ENCODE measurements around the gene DAB1.

DNA sequence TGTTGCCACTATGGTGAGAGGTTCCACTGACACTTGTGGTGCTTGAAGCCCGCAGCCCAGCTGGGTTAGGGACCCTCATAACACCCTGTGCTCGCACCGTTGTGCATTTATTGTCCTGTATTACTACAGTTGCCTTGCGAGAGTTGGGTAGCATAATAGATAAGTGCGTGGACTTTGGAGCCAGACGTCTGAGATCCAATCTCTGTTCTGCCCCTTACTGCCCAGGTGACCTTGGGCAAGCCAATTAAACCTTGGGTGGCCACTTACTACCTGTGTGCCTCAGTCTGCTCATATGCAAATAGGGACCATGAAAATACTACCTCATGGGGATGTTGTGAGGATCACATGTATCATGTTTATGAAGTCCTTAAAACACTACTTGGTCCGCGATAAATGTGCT is 471.4 kb downstream of the DAB1 start:
- TF ChIP-seq, protein P1, sequence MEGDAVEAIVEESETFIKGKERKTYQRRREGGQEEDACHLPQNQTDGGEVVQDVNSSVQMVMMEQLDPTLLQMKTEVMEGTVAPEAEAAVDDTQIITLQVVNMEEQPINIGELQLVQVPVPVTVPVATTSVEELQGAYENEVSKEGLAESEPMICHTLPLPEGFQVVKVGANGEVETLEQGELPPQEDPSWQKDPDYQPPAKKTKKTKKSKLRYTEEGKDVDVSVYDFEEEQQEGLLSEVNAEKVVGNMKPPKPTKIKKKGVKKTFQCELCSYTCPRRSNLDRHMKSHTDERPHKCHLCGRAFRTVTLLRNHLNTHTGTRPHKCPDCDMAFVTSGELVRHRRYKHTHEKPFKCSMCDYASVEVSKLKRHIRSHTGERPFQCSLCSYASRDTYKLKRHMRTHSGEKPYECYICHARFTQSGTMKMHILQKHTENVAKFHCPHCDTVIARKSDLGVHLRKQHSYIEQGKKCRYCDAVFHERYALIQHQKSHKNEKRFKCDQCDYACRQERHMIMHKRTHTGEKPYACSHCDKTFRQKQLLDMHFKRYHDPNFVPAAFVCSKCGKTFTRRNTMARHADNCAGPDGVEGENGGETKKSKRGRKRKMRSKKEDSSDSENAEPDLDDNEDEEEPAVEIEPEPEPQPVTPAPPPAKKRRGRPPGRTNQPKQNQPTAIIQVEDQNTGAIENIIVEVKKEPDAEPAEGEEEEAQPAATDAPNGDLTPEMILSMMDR (IDR thresholded peaks at IDR 0.05; ENCODE audit: insufficient read depth, low read length, poor library complexity, severe bottlenecking) = no peak
- TF ChIP-seq EZH2phosphoT487 (conservative IDR thresholded peaks at IDR 0.05; ENCODE audit: low read length) = no peak
